Lung (tissue), 12 donors: ENCODE data around the gene ZDHHC11. TPM values are rescaled to one million over a fixed set of nuclear protein-coding genes. Genes with fewer than 3 reads are reported as not detected.

Experiments used
- ATAC-seq: fragments of 200-7000 bp; cut with Tn5 transposase; one replicate; pipeline ENCODE4 v1.9.1; 2020; ENCODE audit warnings: moderate number of reproducible peaks; ENCODE audit not compliant: insufficient read depth, low FRiP score
- DNase-seq, 3 donors: peaks; one replicate each; pipeline ENCODE4 v3.0.0-alpha.2; 2013 to 2017
- H3K27ac ChIP-seq, 2 donors: one replicate each; pipeline ENCODE4 v1.5.1; 2013; ENCODE audit warnings: mild to moderate bottlenecking in 2 of 2, moderate library complexity in 2 of 2, control low read depth in 1 of 2, inconsistent platforms in 1 of 2, low read depth in 1 of 2, low read length in 1 of 2
- H3K27me3 ChIP-seq, 3 donors: one replicate each; pipeline ENCODE4 v1.5.1; 2013; ENCODE audit warnings: low read length in 2 of 3; ENCODE audit not compliant: control insufficient read depth in 3 of 3, insufficient read depth in 3 of 3
- H3K36me3 ChIP-seq, 4 donors: one replicate each; pipeline ENCODE4 v1.5.1; 2013; ENCODE audit warnings: low read length in 4 of 4, mild to moderate bottlenecking in 1 of 4, moderate library complexity in 1 of 4; ENCODE audit not compliant: control insufficient read depth in 4 of 4, insufficient read depth in 4 of 4
- H3K4me1 ChIP-seq, 5 donors: one replicate each; pipeline ENCODE4 v1.5.1; 2013; ENCODE audit warnings: low read length in 5 of 5, mild to moderate bottlenecking in 2 of 5, moderate library complexity in 1 of 5; ENCODE audit not compliant: control insufficient read depth in 5 of 5, insufficient read depth in 5 of 5
- H3K4me3 ChIP-seq: one replicate; pipeline ENCODE4 v1.5.1; 2013; ENCODE audit warnings: mild to moderate bottlenecking, control low read depth, moderate library complexity
- H3K9ac ChIP-seq, 2 donors: one replicate each; pipeline ENCODE4 v1.5.1; 2013; ENCODE audit warnings: low read length in 2 of 2, control low read depth in 1 of 2; ENCODE audit not compliant: insufficient read depth in 1 of 2
- H3K9me3 ChIP-seq, 4 donors: one replicate each; pipeline ENCODE4 v1.5.1; 2013; ENCODE audit warnings: low read length in 3 of 4, mild to moderate bottlenecking in 1 of 4, moderate library complexity in 1 of 4; ENCODE audit not compliant: control insufficient read depth in 4 of 4, insufficient read depth in 3 of 4
- CTCF ChIP-seq: IDR thresholded peaks from 2 replicates; pipeline ENCODE4 v1.5.1; 2012; ENCODE audit warnings: mild to moderate bottlenecking; ENCODE audit errors: control extremely low read depth, extremely low read depth
- WGBS, 2 donors: extraction: QIAGEN DNeasy Blood & Tissue Kit; methylation state at CpG; one replicate each; pipeline ENCODE4 v1.1.7; 2013; 5-methylcytosine and 5-hydroxymethylcytosine counted together
- polyA plus RNA-seq, 2 donors: library from polyadenylated mRNA; stranded (reverse); fragments of 200-250 nt; gene quantifications; one replicate each; pipeline ENCODE4 v1.2.1, GENCODE V29; 2013
- total RNA-seq, 2 donors: library from RNA; depleted of rRNA in 1 of 2; stranded (reverse); fragments of >200 nt in 1 of 2; gene quantifications; one replicate each; pipeline ENCODE4 v1.2.1, GENCODE V29; 2014 to 2021
- donor health status: control.
- donor health status: control.
- donor health status: Bipolar disorder and iron deficiency.
- donor health status: healthy.
- donor health status: DM: yes; HTN: yes; CAD: no.

The ZDHHC11 gene
- total and polyA plus RNA-seq, 4 donors: 6.8 to 110 (median 20.5) TPM

- Histone ChIP-seq H3K27ac (no peak overlapping the region), H3K9me3 (no peaks in the 10 kb centered on the region), H3K4me1 (peaks cover 0 to 2% (median 0%) of the 10 kb centered on the region in 5 donors), H3K27me3 (no peaks in the 10 kb centered on the region), H3K4me3 (no peak overlapping the region), H3K36me3 (peaks cover 22 to 55% (median 29%) of the 10 kb centered on the region in 4 donors), H3K9ac (no peak overlapping the region)
- no peak for TF ChIP-seq CTCF
- DNase-seq (no peak), ATAC-seq (no peak)
- WGBS, 2 donors: 95 to 97% methylated on average over 28 of the region's 28 CpGs
These were observed 25.9 kb upstream of the ZDHHC11 start for GRCh38 chr5:876398-877365.

- 97% methylated on average over 24 of the region's 24 CpGs for WGBS, 2 donors
- Histone ChIP-seq H3K4me1 (peaks cover 0 to 2% (median 0%) of the 10 kb centered on the region in 5 donors), H3K27me3 (no peaks in the 10 kb centered on the region), H3K9ac (no peak overlapping the region), H3K36me3 (peaks cover 21 to 55% (median 32%) of the 10 kb centered on the region in 4 donors), H3K4me3 (no peak overlapping the region), H3K27ac (no peak overlapping the region), H3K9me3 (no peaks in the 10 kb centered on the region)
- TF ChIP-seq CTCF: no peak
- ATAC-seq (no peak), DNase-seq (no peak)
These were observed 25.1 kb upstream of the ZDHHC11 start for GRCh38 chr5:875931-876330.

- ATAC-seq (no peak), DNase-seq (no peak)
- WGBS, 2 donors: 77 to 82% methylated on average over 8 of the region's 8 CpGs
- H3K27ac ChIP-seq: no peak overlapping the region
- no peak for TF ChIP-seq CTCF
- peaks cover 37 to 74% (median 54%) of the 10 kb centered on the region in 4 donors for H3K36me3 ChIP-seq
- H3K4me3 ChIP-seq: no peak overlapping the region
- no peaks in the 10 kb centered on the region for H3K27me3 ChIP-seq
- peaks cover 0 to 2% (median 0%) of the 10 kb centered on the region in 5 donors for H3K4me1 ChIP-seq
- no peak overlapping the region for H3K9ac ChIP-seq
- H3K9me3 ChIP-seq: no peaks in the 10 kb centered on the region
These were observed 22.5 kb upstream of the ZDHHC11 start for GRCh38 chr5:873328-873727.
